ENCODE data around the gene CADM1.
A peak's percentile ranks its signal among the peaks of the same experiment; 100 is the strongest.

CADM1 gene

GRCh38 chr11:115181538-115181937 lies 322.7 kb downstream of the CADM1 start:
- DNase-seq (ENCODE audit: low read depth) = no peak

DNA sequence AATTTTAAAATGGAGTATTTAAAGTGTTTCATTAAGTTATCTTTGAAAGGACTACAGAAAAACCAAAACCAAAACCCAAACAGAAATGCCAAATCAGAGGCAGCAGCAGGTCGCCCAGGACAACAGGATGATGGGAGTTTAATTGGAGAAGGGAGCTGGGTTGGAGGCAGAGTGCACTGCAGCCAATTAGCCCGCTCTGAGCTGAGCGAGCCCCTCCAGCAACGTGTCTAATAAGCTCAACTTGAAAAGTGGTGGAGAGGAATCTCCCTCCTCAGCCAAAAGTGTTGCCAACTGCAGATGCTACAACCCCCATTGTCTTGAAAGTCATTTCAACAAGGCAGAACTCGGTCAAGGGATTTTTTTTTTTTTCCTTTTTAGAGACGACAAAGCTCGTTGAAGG lies 323.9 kb downstream of the CADM1 start:
- DNase-seq (ENCODE audit: low read depth) = no peak

- DNase-seq (ENCODE audit: low read depth) = no peak
Observed at GRCh38 chr11:115179636-115180035, 324.6 kb downstream of the CADM1 start.

DNA sequence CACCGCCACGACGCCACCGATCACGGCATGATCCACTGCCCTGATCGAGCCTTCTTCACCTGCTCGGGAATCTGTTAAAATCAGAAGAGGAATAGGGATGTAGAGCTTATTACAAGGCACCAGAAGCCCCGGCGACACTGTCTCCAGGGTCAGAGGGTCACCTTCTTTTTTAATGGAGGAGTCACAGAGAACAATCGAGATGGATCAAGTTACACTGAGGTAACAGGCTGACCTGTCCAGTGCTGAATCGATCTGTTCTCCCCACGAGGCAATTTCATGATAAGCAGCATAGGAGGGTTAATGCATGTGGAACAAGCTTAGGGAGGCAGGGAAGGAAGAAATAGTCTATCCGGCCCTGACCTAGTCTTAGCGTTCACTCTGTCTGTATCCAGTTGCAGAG lies 325.5 kb downstream of the CADM1 start:
- DNase-seq (ENCODE audit: low read depth) = no peak

DNA sequence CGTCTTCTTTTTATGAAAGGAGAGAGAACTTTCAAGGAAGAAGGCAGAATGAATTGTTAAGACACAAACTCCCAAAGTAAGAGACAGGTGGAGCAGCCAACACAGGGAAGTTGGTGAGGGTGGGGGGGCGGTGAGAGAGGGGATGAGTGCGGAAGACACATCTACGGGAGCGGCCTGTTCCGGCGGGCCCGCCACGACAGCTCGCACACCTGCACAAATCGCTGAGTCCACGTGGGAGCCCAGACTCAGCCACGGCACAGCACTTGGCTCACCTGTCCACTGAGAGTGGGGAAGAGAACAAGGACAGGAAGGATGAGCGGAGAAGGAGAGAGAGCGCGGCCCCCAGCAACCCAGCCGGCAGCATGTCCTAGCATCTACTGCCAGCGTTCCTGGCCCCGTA lies 331.1 kb downstream of the CADM1 start:
- DNase-seq (ENCODE audit: low read depth) = no peak

DNA sequence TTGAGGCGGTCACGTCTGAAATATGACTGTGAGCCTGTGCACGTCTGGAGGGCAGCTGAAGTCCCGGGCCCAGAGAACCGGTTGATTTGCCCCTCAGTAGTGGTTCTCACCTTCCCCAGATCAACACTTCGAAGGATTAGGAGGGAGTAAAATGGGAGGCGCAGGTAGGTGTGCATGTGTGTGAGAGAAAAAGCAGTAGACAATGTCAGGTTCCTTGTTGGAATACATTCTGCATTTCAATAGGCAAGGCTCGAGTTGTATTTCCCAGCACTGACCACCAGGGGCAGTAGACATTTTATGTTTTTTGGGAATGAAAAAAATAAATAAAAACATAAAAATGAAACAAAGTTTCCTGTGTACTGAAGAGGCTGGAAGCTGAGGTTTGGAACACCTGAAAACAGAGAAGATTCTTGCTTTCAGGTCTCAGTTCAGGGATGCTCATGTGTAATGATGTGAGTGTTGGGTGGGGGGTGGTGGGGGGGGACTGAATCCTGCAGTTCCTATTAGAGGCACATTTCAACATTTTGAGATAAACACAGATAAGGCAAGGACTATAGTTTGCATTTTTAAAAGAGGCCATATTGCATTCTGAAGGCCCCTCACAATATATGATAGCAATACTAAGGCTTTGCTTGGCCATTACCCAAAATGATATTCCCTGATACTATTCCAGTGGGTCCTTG lies 333.9 kb downstream of the CADM1 start:
- DNase-seq (ENCODE audit: low read depth) = peak; percentile 8

- DNase-seq (ENCODE audit: low read depth) = no peak
Observed at GRCh38 chr11:115169251-115169650, 335.0 kb downstream of the CADM1 start.

GRCh38 chr11:115168686-115169085 lies 335.5 kb downstream of the CADM1 start:
- no peak for DNase-seq (ENCODE audit: low read depth)

DNA sequence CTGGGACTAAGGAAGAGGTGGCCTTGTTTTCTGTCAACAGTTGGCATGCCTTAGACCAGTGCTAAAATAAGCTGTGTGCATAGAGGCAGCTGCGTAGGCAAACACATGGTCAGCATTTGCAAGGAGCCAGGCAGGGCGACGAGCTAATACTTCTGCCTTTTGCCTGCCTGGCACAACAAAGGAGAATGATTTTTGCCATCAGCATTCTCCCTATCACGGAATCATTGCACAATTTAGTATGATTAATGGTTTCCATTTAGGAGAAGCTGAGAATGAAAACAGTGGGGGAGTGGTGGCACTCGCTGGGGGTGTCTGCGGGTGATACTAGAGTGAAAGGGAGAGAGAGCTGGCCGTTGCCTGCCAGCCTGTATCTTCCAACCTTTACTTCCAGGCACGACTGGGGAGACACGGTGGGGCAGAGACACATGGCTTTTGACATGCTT lies 336.0 kb downstream of the CADM1 start:
- DNase-seq (ENCODE audit: low read depth) = no peak

- DNase-seq (ENCODE audit: low read depth) = no peak
Observed at GRCh38 chr11:115167456-115167855, 336.8 kb downstream of the CADM1 start.

- no peak for DNase-seq (ENCODE audit: low read depth)
Observed at GRCh38 chr11:115166820-115167219, 337.4 kb downstream of the CADM1 start.

DNA sequence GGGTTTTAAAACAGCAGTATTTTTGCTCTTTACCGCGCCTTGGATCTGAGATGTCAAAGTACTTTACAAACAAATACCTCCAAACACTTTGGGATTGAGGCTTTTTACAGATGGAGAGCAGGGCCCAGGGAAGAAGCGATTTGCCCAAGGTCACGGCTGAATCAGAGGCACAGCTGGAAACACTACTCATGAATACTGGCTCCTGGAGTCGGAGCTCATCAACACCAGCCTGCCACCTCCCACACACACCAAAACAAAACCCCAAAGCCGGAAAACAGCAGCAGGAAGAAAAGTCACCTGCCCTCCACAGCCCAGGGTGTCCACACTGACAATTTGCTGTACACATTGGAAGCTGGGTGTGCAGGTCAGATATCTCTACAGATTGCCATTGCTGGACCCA lies 339.4 kb downstream of the CADM1 start:
- DNase-seq (ENCODE audit: low read depth) = peak; percentile 3

DNA sequence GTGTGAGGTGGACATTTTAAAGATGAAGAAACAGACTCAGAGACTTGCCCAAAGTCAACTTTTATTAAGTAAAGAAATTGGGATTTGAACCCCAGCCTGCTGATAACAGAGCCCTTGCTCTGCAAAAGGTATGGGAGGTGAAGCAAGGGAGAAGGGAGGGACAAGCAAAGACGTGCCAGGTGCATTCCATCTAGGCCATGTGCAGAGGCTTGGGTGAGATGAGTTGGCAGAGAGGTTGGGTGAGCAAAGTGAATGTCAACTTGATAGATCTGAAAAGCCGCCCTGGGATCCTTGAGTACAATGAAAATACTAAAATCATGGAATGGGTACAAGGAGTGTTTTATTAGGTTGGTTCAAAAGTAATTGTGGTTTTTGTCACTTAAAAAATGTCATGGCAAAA lies 341.3 kb downstream of the CADM1 start:
- DNase-seq (ENCODE audit: low read depth) = no peak

- no peak for DNase-seq (ENCODE audit: low read depth)
Observed at GRCh38 chr11:115161876-115162275, 342.3 kb downstream of the CADM1 start.

GRCh38 chr11:115159207-115159606 lies 345.0 kb downstream of the CADM1 start:
- no peak for DNase-seq (ENCODE audit: low read depth)

DNA sequence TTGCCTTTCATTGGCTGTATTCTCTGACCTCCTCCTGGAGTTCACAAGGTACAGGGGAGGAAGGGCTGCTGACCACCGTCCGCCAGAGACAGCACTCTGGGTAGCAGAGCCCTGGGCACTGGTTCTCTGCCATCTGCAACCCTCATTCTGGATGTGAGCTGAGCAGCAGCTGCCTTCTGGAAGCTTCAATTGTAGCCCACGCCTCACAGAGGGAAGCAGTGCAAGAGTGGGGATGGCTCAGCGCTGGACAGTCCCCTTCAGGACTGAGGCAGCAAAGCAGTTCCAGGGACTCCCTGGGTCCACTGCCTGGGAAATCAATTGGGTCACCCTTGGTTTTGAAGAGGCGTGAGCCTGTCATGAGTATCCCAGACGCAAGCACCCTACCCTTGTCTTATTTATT lies 346.2 kb downstream of the CADM1 start:
- no peak for DNase-seq (ENCODE audit: low read depth)

- DNase-seq (ENCODE audit: low read depth) = no peak
Observed at GRCh38 chr11:115157247-115157646, 347.0 kb downstream of the CADM1 start.

- no peak for DNase-seq (ENCODE audit: low read depth)
Observed at GRCh38 chr11:115155978-115156377, 348.2 kb downstream of the CADM1 start.

DNA sequence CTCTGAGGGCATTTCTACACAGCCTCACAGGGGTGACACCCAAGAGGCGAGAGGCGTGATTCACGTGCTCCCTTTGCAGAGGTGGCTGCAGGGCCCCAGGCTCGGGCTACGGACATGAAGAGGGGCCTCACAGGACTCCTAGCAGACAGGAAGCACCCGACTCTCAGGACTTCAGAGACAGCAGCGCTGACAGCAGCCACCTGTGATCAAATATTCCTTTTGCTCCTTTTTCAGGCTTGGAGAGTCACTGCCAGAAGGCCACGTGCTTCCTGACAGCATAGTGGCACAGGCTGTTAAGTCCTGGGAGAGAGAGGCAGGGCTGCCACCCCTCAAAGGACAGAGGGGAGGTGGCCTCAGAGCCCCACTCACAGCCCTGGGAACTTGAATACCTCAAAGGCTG lies 348.9 kb downstream of the CADM1 start:
- no peak for DNase-seq (ENCODE audit: low read depth)

GRCh38 chr11:115154355-115154736 lies 349.9 kb downstream of the CADM1 start:
- no peak for DNase-seq (ENCODE audit: low read depth)

DNA sequence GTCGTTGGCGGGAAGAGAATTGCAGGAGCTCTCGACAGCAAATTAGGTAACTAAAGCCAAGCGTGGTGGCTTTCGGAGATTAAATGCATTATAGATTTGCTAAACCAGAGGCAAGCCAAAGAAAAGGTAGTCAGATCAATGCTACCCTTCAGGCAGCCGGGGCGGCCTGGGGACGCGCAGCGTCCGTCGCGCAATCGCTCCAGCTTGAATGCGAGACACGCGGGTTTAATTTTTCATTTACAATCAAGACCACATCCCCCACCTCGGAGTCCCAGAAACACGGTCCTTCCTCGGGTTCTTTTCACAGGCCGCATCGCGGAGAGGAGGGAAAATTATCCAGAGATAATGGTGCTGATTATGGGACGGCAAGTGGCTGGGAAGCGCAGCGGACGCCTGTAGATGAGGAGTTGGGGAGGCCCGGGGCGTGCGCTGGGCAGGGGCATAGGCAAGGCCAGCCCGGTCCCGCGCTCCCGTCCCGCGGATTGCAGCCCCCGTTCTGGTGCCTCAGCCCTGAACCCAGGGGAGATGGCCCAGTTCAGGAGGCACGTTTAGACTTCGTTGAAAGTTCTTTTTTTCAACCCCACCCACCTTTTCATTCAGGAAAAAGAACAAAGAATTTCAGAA lies 350.4 kb downstream of the CADM1 start:
- DNase-seq (ENCODE audit: low read depth) = no peak

DNA sequence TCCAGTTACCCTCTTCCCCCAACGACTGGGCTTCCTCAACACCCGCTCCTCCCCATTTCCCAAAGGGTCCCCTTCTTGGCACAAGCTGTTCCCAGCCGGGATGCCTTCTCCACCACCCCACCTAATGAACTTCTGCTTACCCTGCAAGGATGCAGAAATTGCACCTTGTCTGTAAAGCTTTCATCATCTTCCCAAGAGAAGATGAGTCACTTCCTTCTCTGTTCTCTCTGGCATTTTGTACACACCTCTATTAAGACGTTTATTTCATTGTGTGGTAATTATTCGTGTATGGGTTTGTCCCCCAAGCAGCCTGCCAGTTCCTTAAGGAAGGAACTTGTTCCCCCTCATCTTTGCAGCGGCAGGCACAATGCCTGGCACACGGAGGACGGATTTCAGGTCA lies 351.1 kb downstream of the CADM1 start:
- DNase-seq (ENCODE audit: low read depth) = no peak

DNA sequence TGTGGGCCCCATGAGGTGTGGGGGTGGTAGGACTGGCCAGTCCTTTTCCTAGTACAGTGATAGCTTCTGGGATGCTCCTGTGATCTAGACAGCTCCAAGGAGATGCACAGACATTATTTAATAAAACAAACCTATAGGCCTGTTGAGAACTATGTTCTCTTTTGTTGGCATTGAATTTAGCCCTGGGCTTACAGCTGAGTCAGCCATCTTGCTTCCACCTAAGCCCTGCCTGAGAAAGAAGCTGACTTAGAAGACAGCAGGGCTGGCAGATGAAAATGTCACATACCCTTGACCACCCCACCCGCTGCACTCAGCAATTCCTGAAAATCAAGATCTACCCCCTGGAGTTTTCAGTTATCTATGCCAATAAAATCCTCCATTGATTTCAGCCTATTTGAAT lies 353.2 kb downstream of the CADM1 start:
- DNase-seq (ENCODE audit: low read depth) = no peak

- DNase-seq (ENCODE audit: low read depth) = no peak
Observed at GRCh38 chr11:115148691-115149090, 355.5 kb downstream of the CADM1 start.
